Activated CD8-positive, alpha-beta T cell treated with anti-CD3 and anti-CD28 coated beads for 36 hours (primary cell): ENCODE measurements around the gene THOP1. TPM values are rescaled to one million over a fixed set of nuclear protein-coding genes. Genes with fewer than 3 reads are reported as not detected.

Experiments
- ATAC-seq: fragments of 200-7000 bp; cut with Tn5 transposase; one replicate; pipeline ENCODE4 v1.10.0; 2021; ENCODE audit warnings: mild to moderate bottlenecking, moderate library complexity
- CTCF ChIA-PET: fragments of 350-600 bp; sonication (Branson Sonifier 250); formaldehyde crosslinking; loops from one replicate; lab custom pipeline; 2021; ENCODE audit warnings: antibody characterized with exemption; lab: Charles Lee
- POLR2A ChIA-PET: fragments of 350-600 bp; sonication (Branson Sonifier 250); formaldehyde crosslinking; loops from one replicate; lab custom pipeline; 2021; ENCODE audit warnings: antibody characterized with exemption; lab: Charles Lee
- DNase-seq: peaks from one replicate; pipeline ENCODE4 v3.0.0-alpha.2; 2020
- H3K27ac Mint-ChIP-seq: one replicate; pipeline ENCODE4 v1.8.0; 2021; ENCODE audit warnings: mild to moderate bottlenecking, mixed read lengths
- H3K27me3 Mint-ChIP-seq: one replicate; pipeline ENCODE4 v1.8.0; 2021; ENCODE audit warnings: mixed read lengths
- H3K36me3 Mint-ChIP-seq: one replicate; pipeline ENCODE4 v1.8.0; 2021; ENCODE audit warnings: low read depth, mixed read lengths
- H3K4me1 Mint-ChIP-seq: one replicate; pipeline ENCODE4 v1.8.0; 2021; ENCODE audit warnings: low read depth, mixed read lengths
- H3K4me3 Mint-ChIP-seq: one replicate; pipeline ENCODE4 v1.8.0; 2021; ENCODE audit warnings: mild to moderate bottlenecking, moderate library complexity, mixed read lengths
- H3K9me3 Mint-ChIP-seq: one replicate; pipeline ENCODE4 v1.8.0; 2021; ENCODE audit warnings: mixed read lengths
- CTCF ChIP-seq: fragments of 200-600 bp; IDR thresholded peaks from one replicate; pipeline ENCODE4 v1.8.0; 2022; ENCODE audit warnings: antibody characterized with exemption, mild to moderate bottlenecking
- intact Hi-C: fragments of 100-400 bp; cut with micrococcal nuclease; formaldehyde crosslinking; loops from one replicate; pipeline ENCODE4 v1.10.0; 2022
- total RNA-seq, 2 experiments: library from RNA; stranded (reverse); gene quantifications; one replicate each; pipeline ENCODE4 v1.2.3, GENCODE V29; 2021

THOP1 gene
- total RNA-seq, 2 experiments from 2014 or later, result 157 to 158 TPM

- Mint-ChIP-seq H3K4me1 (peaks cover under 1% of the 10 kb centered on the region), H3K27ac (no peak overlapping the region), H3K36me3 (peaks cover 35% of the 10 kb centered on the region), H3K9me3 (no peaks in the 10 kb centered on the region), H3K27me3 (no peaks in the 10 kb centered on the region), H3K4me3 (no peak overlapping the region)
- CTCF ChIA-PET, result interaction anchor here (1.1 kb wide), 1 partner anchor 21 kb away, joined by 3 read pairs; the partner anchor contains the start of gene ZNF554
- ATAC-seq (no peak), DNase-seq (no peak)
- POLR2A ChIA-PET, result interaction anchor here (0.6 kb wide), 1 partner anchor 497 kb away, joined by 3 read pairs; no protein-coding TSS in a partner anchor
- no peak for TF ChIP-seq CTCF
- intact Hi-C loops, result no loop called here
Observed at GRCh38 chr19:2798733-2799132, 13.4 kb downstream of the THOP1 start.

- no peaks in the 10 kb centered on the region for H3K27me3 Mint-ChIP-seq
Observed at GRCh38 chr19:2799273-2800020, 14.1 kb downstream of the THOP1 start.

GRCh38 chr19:2800506-2800905 is 15.2 kb downstream of the THOP1 start:
- Mint-ChIP-seq H3K9me3 (no peaks in the 10 kb centered on the region), H3K4me1 (peaks cover 5% of the 10 kb centered on the region), H3K27ac (no peak overlapping the region), H3K4me3 (no peak overlapping the region), H3K36me3 (peaks cover 31% of the 10 kb centered on the region), H3K27me3 (no peaks in the 10 kb centered on the region)
- no peak for TF ChIP-seq CTCF
- POLR2A ChIA-PET, result no interaction called here
- ATAC-seq (no peak), DNase-seq (no peak)
- intact Hi-C loops, result no loop called here
- CTCF ChIA-PET, result interaction anchor here (1.1 kb wide), 1 partner anchor 51 kb away, joined by 4 read pairs; no protein-coding TSS in a partner anchor

More at GRCh38 chr19:2799273-2800020, 14.1 kb downstream of the THOP1 start:
- ChIA-PET POLR2A (interaction anchor here (0.6 kb wide), 1 partner anchor 497 kb away, joined by 3 read pairs; no protein-coding TSS in a partner anchor), CTCF (interaction anchor here (1.1 kb wide), 1 partner anchor 20 kb away, joined by 3 read pairs; the partner anchor contains the start of gene ZNF554)
- no peak overlapping the region for H3K4me3 Mint-ChIP-seq
- H3K9me3 Mint-ChIP-seq, result no peaks in the 10 kb centered on the region
- intact Hi-C loops, result no loop called here
- H3K27ac Mint-ChIP-seq, result no peak overlapping the region
- peaks cover 32% of the 10 kb centered on the region for H3K36me3 Mint-ChIP-seq
- no peak for ATAC-seq
- TF ChIP-seq CTCF, result no peak
- DNase-seq, result no peak
- peaks cover 5% of the 10 kb centered on the region for H3K4me1 Mint-ChIP-seq

- H3K36me3 Mint-ChIP-seq, result peaks cover 22% of the 10 kb centered on the region
- no peaks in the 10 kb centered on the region for H3K9me3 Mint-ChIP-seq
- ChIA-PET CTCF (no interaction called here), POLR2A (no interaction called here)
- no peak overlapping the region for H3K4me3 Mint-ChIP-seq
- no peak for ATAC-seq
- TF ChIP-seq CTCF, result no peak
- intact Hi-C loops, result no loop called here
- H3K27ac Mint-ChIP-seq, result no peak overlapping the region
- no peak for DNase-seq
- H3K4me1 Mint-ChIP-seq, result peaks cover 5% of the 10 kb centered on the region
- no peaks in the 10 kb centered on the region for H3K27me3 Mint-ChIP-seq
Observed at GRCh38 chr19:2802826-2803225, 17.5 kb downstream of the THOP1 start.

- ChIA-PET POLR2A (no interaction called here), CTCF (no interaction called here)
- Mint-ChIP-seq H3K9me3 (no peaks in the 10 kb centered on the region), H3K27me3 (no peaks in the 10 kb centered on the region), H3K36me3 (peaks cover 23% of the 10 kb centered on the region), H3K4me3 (no peak overlapping the region), H3K4me1 (peaks cover 5% of the 10 kb centered on the region), H3K27ac (no peak overlapping the region)
- intact Hi-C loops, result no loop called here
- DNase-seq (no peak), ATAC-seq (no peak)
- no peak for TF ChIP-seq CTCF
Observed at GRCh38 chr19:2803486-2804155, 18.3 kb downstream of the THOP1 start.
